HEK293T (cell line): Measurements from ENCODE around the gene ORC1.

Experiments used
- ARNT ChIP-seq: fragments of 450-650 bp; IDR thresholded peaks from 2 replicates; pipeline ENCODE4 v1.6.1; 2017; ENCODE audit warnings: mild to moderate bottlenecking
- ELF4 ChIP-seq: fragments of 450-650 bp; IDR thresholded peaks from 2 replicates; pipeline ENCODE4 v1.6.1; 2017; ENCODE audit warnings: antibody characterized with exemption
- FOXK2 ChIP-seq: fragments of 450-650 bp; IDR thresholded peaks from 2 replicates; pipeline ENCODE4 v1.6.1; 2016; ENCODE audit warnings: mild to moderate bottlenecking
- L3MBTL2 ChIP-seq: fragments of 450-650 bp; conservative IDR thresholded peaks from 2 replicates; pipeline ENCODE4 v1.6.1; 2016; ENCODE audit warnings: mild to moderate bottlenecking
- LEF1 ChIP-seq: fragments of 450-650 bp; IDR thresholded peaks from 2 replicates; pipeline ENCODE4 v1.6.1; 2017; ENCODE audit warnings: mild to moderate bottlenecking, borderline replicate concordance
- SP1 ChIP-seq: fragments of 450-650 bp; IDR thresholded peaks from 2 replicates; pipeline ENCODE4 v1.6.1; 2017
- ZNF384 ChIP-seq: fragments of 450-650 bp; IDR thresholded peaks from 2 replicates; pipeline ENCODE4 v1.6.1; 2016

DNA sequence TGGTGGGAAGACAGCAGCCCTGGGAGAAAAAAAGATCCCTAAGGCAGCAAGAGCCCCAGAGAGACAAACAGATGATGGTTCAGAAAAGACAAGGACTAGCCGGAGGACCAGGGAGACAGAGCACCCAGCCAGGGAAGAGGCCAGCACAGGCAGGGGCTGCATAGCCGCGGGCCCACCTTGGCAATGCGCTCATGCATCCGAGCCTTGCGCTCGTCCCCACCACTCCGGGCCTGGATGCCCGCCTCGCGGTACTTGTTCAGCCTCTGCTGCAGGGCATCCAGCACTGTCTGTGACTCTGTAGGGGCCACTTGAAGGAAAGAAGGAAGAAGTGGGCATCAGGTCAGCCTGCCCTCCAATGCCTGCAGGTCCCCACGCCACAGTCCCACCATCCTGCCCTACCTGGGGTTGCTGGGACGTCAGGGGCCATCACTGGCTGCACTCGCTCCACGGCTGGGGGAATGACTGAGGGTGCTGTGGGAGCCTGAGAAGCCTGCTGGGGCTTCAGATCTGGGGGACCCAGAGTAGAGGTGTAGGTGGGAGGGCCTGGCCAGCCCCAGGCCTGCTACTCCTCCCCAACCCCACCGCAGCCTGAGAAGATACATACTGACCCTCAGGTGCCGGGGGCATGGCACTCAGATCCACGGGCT is 45.2 kb downstream of the ORC1 start:
- TF ChIP-seq FOXK2 = no peak
- no peak for TF ChIP-seq ARNT
- no peak for TF ChIP-seq ELF4
- no peak for TF ChIP-seq ZNF384
- no peak for TF ChIP-seq SP1
- no peak for TF ChIP-seq LEF1
- TF ChIP-seq L3MBTL2 = no peak
